GM19467 (cell line): ENCODE measurements around the gene MED16.
"Not testable (repeated sequence)": the region's sequence is repeated elsewhere in the genome, so short reads cannot be mapped to it uniquely, and the experiment has no call there.

Experiments used
- ATAC-seq: cut with Tn5 transposase; IDR thresholded peaks from one replicate; pipeline ENCODE4 v1.9.1; 2021; ENCODE audit warnings: mild to moderate bottlenecking, moderate library complexity; ENCODE audit not compliant: unreplicated experiment

Gene MED16

GRCh38 chr19:889662-890295 is 3.2 kb downstream of the MED16 start:
- no peak for ATAC-seq

GRCh38 chr19:888581-889385 is 4.2 kb downstream of the MED16 start:
- ATAC-seq: no peak

GRCh38 chr19:887599-887998 is 5.4 kb downstream of the MED16 start:
- ATAC-seq: no peak

- no peak for ATAC-seq
Measured at GRCh38 chr19:887072-887471, 5.9 kb downstream of the MED16 start.

GRCh38 chr19:885536-886224 is 7.3 kb downstream of the MED16 start:
- no peak for ATAC-seq

- ATAC-seq: no peak
Measured at GRCh38 chr19:884420-885211, 8.4 kb downstream of the MED16 start.

GRCh38 chr19:883661-884211 is 9.3 kb downstream of the MED16 start:
- no peak for ATAC-seq

GRCh38 chr19:882871-883497 is 10.0 kb downstream of the MED16 start:
- no peak for ATAC-seq

GRCh38 chr19:881385-882071 is 11.5 kb downstream of the MED16 start:
- no peak for ATAC-seq

GRCh38 chr19:879711-880438 is 13.1 kb downstream of the MED16 start:
- ATAC-seq: no peak

GRCh38 chr19:878751-879561 is 14.0 kb downstream of the MED16 start:
- not testable (repeated sequence) for ATAC-seq

GRCh38 chr19:877992-878660 is 14.9 kb downstream of the MED16 start:
- not testable (repeated sequence) for ATAC-seq

GRCh38 chr19:876780-877314 is 16.1 kb downstream of the MED16 start:
- no peak for ATAC-seq

- ATAC-seq: no peak
Measured at GRCh38 chr19:876089-876488, 16.9 kb downstream of the MED16 start.

- ATAC-seq: no peak
Measured at GRCh38 chr19:875265-875879, 17.6 kb downstream of the MED16 start.

GRCh38 chr19:873561-874041 is 19.4 kb downstream of the MED16 start:
- ATAC-seq: no peak

GRCh38 chr19:873084-873483 is 19.9 kb downstream of the MED16 start:
- no peak for ATAC-seq
